Activated naive CD4-positive, alpha-beta T cell treated with anti-CD3 and anti-CD28 coated beads, Interleukin-2, amount 50 U/mL, for 24 hours (primary cell): ENCODE results near the gene MEAK7.
"Not testable (repeated sequence)": the region's sequence is repeated elsewhere in the genome, so short reads cannot be mapped to it uniquely, and the experiment has no call there.

ENCODE experiments used
- H3K27ac Mint-ChIP-seq: one replicate; pipeline ENCODE4 v1.8.0; 2021; ENCODE audit warnings: mild to moderate bottlenecking, mixed read lengths
- H3K27me3 Mint-ChIP-seq: one replicate; pipeline ENCODE4 v1.8.0; 2021; ENCODE audit warnings: mixed read lengths
- H3K36me3 Mint-ChIP-seq: one replicate; pipeline ENCODE4 v1.8.0; 2021; ENCODE audit warnings: mixed read lengths
- H3K4me1 Mint-ChIP-seq: one replicate; pipeline ENCODE4 v1.8.0; 2021; ENCODE audit warnings: mixed read lengths
- H3K4me3 Mint-ChIP-seq: one replicate; pipeline ENCODE4 v1.8.0; 2021; ENCODE audit warnings: mild to moderate bottlenecking, mixed read lengths
- H3K9me3 Mint-ChIP-seq: one replicate; pipeline ENCODE4 v1.8.0; 2021; ENCODE audit warnings: mixed read lengths

Gene MEAK7

GRCh38 chr16:84524346-84524920 lies 20.0 kb upstream of the MEAK7 start:
- Mint-ChIP-seq H3K4me1 (peaks cover 13% of the 10 kb centered on the region), H3K27me3 (no peaks in the 10 kb centered on the region), H3K4me3 (no peak overlapping the region), H3K9me3 (no peaks in the 10 kb centered on the region), H3K36me3 (peaks cover 4% of the 10 kb centered on the region), H3K27ac (no peak overlapping the region)

DNA sequence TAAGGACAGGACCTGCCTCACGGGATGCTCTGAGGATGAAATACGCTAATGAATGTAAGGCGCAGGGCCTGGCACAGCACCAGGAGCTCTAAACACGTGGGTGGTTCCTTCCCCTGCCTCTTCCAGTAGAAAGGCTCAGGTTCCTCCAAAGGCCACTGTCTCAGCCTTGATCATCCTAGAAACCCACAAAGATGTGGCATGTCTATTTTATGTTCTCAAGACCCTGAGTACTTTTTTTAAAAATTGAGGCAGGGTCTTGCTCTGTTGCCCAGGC lies 17.0 kb upstream of the MEAK7 start:
- Mint-ChIP-seq H3K4me3 (no peak overlapping the region), H3K36me3 (no peaks in the 10 kb centered on the region), H3K9me3 (no peaks in the 10 kb centered on the region), H3K27ac (no peak overlapping the region), H3K4me1 (peaks cover 37% of the 10 kb centered on the region), H3K27me3 (no peaks in the 10 kb centered on the region)

- Mint-ChIP-seq H3K4me1 (peaks cover 41% of the 10 kb centered on the region), H3K9me3 (no peaks in the 10 kb centered on the region), H3K27ac (peak overlapping the region; percentile 51), H3K27me3 (no peaks in the 10 kb centered on the region), H3K4me3 (no peak overlapping the region), H3K36me3 (no peaks in the 10 kb centered on the region)
Observed at GRCh38 chr16:84520725-84521496, 16.5 kb upstream of the MEAK7 start.

DNA sequence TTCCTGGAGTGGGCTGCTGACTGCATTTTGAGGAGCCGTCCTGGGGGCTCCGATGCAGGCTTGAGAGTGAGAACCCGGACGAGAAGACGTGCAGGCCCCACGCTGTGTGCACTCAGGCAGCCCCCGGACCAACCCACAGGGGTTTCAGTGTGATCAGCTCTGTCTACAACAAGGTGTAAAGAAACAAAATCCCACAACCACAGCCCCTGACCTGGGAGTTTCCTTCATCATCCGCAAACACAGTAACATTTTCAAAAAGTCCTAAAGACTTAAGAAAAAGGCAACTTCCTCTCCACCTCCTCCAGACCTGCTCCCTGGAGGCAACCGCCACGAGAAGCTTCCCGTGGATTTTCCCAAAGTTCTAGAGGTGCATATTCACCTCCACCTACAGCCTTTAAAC lies 15.4 kb upstream of the MEAK7 start:
- peaks cover 51% of the 10 kb centered on the region for H3K4me1 Mint-ChIP-seq
- no peak overlapping the region for H3K4me3 Mint-ChIP-seq
- H3K36me3 Mint-ChIP-seq, result no peaks in the 10 kb centered on the region
- H3K9me3 Mint-ChIP-seq, result no peaks in the 10 kb centered on the region
- H3K27ac Mint-ChIP-seq, result no peak overlapping the region
- no peaks in the 10 kb centered on the region for H3K27me3 Mint-ChIP-seq

DNA sequence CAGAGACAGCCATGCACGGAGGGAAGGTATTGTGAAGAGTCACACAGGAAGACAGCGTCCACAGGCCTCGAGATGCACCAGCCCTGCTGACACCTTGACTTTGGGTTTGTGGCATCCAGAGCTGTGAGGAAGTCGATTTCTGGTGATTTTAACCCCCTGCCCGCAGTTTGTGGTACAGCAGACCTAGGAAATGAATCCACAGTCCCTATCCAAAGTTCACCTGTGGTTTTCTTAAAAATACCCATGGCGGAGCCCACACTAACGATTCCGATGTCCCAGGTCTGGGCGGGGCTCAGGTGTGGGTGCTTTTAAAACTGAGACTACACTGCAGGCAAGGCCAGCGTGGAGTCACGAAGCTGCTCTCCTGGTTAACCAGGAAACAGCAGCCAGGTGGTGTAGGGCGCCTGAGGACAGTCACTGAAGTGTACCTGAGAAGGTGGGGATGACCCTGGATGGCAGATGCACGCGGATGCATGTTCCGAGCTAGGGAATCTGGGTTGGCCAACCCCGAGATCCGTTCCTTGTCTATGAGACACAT lies 14.4 kb upstream of the MEAK7 start:
- Mint-ChIP-seq H3K27me3 (no peaks in the 10 kb centered on the region), H3K27ac (no peak overlapping the region)

DNA sequence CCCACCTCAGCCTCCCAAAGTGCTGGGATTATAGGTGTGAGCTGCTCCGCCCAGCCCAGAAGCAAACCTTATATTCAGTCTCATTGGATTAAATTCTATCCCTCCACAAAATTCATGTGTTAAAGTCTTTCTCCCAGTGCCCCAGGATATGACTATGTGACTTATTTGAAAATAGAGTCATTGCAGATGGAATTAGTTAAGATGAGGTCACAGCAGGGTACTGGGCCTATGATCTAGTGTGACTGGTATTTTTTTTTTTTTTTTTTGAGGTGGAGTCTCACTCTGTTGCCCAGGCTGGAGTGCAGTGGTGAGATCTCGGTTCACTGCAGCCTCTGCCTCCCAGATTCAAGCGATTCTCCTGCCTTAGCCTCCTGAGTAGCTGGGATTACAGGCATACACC lies 13.8 kb upstream of the MEAK7 start:
- Mint-ChIP-seq H3K4me1 (peaks cover 67% of the 10 kb centered on the region), H3K27ac (peak overlapping the region; percentile 59)

More for the DNA sequence above, 14.4 kb upstream of the MEAK7 start:
- Mint-ChIP-seq H3K36me3 (no peaks in the 10 kb centered on the region), H3K4me3 (peak overlapping the region; percentile 26), H3K9me3 (no peaks in the 10 kb centered on the region), H3K4me1 (peaks cover 60% of the 10 kb centered on the region)

DNA sequence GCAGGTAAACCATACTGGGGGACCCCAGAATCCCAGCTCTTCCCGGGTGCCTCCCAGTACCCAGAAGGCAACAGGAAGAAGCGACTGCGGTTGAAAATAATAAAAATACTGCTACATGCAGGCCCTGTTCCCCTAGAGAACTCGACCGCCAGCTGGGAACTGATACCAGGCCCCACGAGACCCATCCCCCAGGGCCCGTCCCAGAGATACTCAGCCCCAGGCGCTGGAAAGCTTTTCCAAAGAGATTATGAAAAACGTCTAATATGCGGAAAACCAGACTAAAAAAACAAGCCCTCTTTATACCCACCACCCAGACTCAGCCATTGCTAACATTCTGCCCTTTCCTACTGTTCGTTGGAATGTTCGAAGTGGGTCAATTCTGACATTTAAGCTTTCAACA lies 12.9 kb upstream of the MEAK7 start:
- H3K27me3 Mint-ChIP-seq, result no peaks in the 10 kb centered on the region
- no peak overlapping the region for H3K27ac Mint-ChIP-seq
- H3K36me3 Mint-ChIP-seq, result no peaks in the 10 kb centered on the region
- peaks cover 72% of the 10 kb centered on the region for H3K4me1 Mint-ChIP-seq
- no peaks in the 10 kb centered on the region for H3K9me3 Mint-ChIP-seq
- H3K4me3 Mint-ChIP-seq, result no peak overlapping the region

More for the DNA sequence above, 13.8 kb upstream of the MEAK7 start:
- H3K36me3 Mint-ChIP-seq, H3K4me3 Mint-ChIP-seq, H3K27me3 Mint-ChIP-seq, H3K9me3 Mint-ChIP-seq: not testable (repeated sequence)

DNA sequence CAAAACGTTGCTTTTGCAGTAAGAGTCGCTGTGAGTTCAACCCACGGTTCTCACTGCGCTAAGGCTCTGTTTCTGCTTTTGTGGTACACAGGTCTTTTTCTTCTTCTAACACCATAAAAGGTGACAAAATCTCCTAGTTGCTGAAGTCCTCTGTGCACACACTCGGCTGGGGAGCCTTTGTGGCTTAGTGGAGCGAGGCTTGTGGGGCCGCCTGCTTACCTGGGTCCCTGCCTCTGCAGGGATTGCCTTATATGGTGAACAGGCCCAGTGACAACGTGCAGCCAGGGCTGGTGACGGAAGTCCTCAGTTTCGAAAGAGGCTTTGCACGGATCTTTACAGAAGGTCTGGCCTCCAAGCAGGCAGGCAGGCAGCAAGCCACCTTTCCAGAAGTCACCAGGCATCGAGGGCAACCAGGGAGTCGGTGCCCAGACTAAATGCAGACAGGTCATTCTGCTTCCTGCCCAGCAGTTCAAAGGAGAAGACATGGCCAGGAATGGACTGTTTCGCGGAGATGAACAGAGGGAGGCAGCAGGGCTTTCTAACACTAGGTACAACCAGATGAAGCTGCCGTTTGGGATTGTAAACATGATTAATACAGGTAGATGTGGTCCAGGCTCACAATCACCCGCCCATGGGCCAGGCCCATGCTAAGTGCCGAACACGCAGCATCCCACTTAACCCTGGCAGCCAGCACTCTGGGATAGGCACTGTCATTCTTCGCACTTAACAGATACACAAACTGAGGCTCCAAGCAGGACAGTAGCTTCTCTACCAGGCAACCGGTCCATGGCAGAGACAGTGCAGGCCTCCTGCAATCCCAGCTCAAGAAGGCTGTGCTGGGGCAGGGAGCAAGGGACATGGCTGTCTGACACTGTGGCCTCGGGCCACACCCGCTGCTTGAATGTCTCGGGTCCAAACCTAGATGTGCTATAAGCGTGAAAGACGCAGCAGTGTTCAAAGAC lies 10.7 kb upstream of the MEAK7 start:
- Mint-ChIP-seq H3K9me3 (no peaks in the 10 kb centered on the region), H3K36me3 (no peaks in the 10 kb centered on the region), H3K27ac (peak overlapping the region; percentile 94), H3K4me1 (peaks cover 79% of the 10 kb centered on the region), H3K27me3 (no peaks in the 10 kb centered on the region), H3K4me3 (peak overlapping the region; percentile 81)

DNA sequence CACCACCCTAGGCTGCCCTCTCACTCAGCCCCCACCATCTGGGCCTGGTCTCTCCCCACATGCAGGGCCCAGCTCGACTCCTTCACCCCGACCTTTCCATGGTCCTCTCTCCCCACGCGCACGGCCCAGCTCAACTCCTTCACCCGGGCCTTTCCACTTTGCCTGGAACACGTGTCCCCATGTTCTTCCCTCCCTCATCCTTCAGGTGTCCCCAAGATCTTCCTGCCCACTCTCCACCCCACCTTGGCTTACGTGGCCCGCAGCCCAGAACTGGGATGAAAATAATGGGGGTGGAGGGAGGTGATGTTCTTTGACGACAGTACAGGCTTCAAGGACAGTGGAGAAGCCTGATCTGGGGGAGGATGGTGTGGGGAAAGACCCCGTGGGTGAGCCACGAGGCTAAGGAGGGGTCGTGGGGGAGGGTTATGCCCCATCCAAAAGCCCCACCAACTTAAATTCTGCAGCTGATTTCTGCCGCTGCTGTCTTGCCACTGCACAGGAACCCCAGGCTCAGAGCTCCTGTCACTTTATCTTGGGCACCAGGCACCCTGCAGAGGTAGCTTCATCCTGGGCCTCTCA lies 9.9 kb upstream of the MEAK7 start:
- no peaks in the 10 kb centered on the region for H3K36me3 Mint-ChIP-seq
- H3K27me3 Mint-ChIP-seq, result no peaks in the 10 kb centered on the region
- H3K27ac Mint-ChIP-seq, result peak overlapping the region; percentile 96
- peak overlapping the region; percentile 81 for H3K4me3 Mint-ChIP-seq
- H3K4me1 Mint-ChIP-seq, result peaks cover 75% of the 10 kb centered on the region
- no peaks in the 10 kb centered on the region for H3K9me3 Mint-ChIP-seq

DNA sequence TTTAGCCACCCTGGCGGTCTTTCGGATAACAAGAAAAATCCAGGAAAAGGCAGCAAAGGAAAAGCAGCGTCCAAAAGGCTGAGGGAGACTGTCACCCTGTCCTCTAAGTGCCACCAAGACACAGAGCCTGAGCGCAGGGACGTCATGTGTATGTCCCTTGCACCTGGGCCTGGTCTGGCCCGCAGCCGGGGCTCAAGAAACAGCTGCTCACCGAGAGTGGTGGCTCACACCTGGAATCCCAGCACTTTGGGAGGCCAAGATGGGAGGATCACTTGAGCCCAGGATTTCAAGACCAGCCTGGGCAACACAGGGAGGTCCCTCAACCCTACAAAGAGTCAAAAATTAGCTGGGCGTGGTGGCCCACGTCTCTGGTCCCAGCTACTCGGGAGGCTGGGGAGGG lies 9.2 kb upstream of the MEAK7 start:
- H3K27ac Mint-ChIP-seq, result peak overlapping the region; percentile 96
- no peaks in the 10 kb centered on the region for H3K9me3 Mint-ChIP-seq
- H3K4me3 Mint-ChIP-seq, result peak overlapping the region; percentile 81
- H3K36me3 Mint-ChIP-seq, result no peaks in the 10 kb centered on the region
- H3K4me1 Mint-ChIP-seq, result peaks cover 73% of the 10 kb centered on the region
- no peaks in the 10 kb centered on the region for H3K27me3 Mint-ChIP-seq

DNA sequence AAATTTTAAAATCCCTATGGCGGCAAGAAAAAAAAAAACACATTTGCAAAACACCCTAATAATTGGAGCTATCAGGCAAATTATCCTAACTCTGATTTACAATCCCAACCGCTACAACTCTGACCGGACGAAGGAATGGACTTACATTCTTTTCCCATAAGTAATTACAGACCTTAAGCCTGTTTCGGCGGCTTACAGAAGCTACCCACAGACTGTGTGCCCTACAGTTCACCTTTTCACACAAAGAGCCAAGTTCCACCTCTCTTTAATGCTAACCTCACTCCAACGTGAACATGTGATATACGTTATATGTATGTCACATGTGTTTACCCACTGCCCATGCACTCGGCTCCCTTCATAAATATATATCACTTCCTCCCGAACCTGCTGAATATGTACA lies 8.7 kb upstream of the MEAK7 start:
- no peaks in the 10 kb centered on the region for H3K36me3 Mint-ChIP-seq
- peaks cover 74% of the 10 kb centered on the region for H3K4me1 Mint-ChIP-seq
- no peaks in the 10 kb centered on the region for H3K9me3 Mint-ChIP-seq
- H3K27me3 Mint-ChIP-seq, result no peaks in the 10 kb centered on the region
- peak overlapping the region; percentile 71 for H3K27ac Mint-ChIP-seq
- H3K4me3 Mint-ChIP-seq, result no peak overlapping the region

- H3K27me3 Mint-ChIP-seq, result no peaks in the 10 kb centered on the region
- H3K4me1 Mint-ChIP-seq, result peaks cover 76% of the 10 kb centered on the region
- H3K9me3 Mint-ChIP-seq, result no peaks in the 10 kb centered on the region
- H3K36me3 Mint-ChIP-seq, result no peaks in the 10 kb centered on the region
- H3K27ac Mint-ChIP-seq, result no peak overlapping the region
- no peak overlapping the region for H3K4me3 Mint-ChIP-seq
Observed at GRCh38 chr16:84511831-84512230, 7.4 kb upstream of the MEAK7 start.

- Mint-ChIP-seq H3K27me3 (no peaks in the 10 kb centered on the region), H3K4me1 (peaks cover 74% of the 10 kb centered on the region), H3K27ac (peak overlapping the region; percentile 84), H3K9me3 (no peaks in the 10 kb centered on the region), H3K36me3 (no peaks in the 10 kb centered on the region), H3K4me3 (no peak overlapping the region)
Observed at GRCh38 chr16:84511180-84511800, 6.8 kb upstream of the MEAK7 start.

DNA sequence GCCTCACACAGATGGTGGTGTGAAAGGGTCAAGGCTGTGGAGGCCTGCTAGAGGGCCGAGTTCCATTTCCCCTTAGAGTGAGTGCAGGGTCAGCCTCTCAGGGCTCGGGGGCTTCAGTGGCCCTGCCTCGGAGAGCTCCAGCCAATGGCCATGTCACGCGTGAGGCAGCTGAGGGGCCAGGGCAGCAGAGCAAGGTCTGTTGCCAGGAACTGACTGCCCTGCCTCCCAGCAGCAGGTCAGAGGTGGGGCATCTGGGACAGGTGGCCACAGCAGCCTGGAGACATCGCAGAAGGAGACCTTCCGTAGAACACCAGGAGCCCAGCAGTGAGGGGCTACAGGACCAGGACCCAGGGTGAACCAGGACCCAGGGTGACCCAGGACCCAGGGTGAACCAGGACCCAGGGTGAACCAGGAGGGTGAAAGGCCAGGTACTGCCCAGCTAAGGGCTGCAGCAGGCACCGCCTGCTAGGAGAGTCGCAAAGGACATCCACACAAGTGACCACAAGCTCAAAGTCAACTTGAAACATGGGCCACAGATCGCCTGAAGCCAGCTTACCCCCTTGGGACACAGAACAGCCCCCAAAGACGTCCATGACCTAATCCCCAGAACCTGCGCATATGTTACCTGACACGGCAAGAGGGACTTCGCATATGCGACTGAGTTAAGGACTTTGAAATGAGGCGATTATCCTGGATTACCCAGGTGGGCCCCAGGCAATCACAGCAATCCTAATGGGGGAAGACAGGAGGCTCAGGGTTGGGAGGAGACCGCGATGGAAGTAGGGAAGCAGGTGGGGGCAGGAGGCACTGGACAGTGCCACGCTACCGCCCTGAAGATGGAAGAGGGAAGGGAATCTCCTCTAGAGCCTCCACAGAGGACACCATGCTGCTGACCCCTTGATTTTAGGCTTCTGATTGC lies 4.8 kb upstream of the MEAK7 start:
- Mint-ChIP-seq H3K27me3 (no peaks in the 10 kb centered on the region), H3K4me3 (no peak overlapping the region), H3K4me1 (peaks cover 73% of the 10 kb centered on the region), H3K36me3 (no peaks in the 10 kb centered on the region), H3K9me3 (no peaks in the 10 kb centered on the region), H3K27ac (no peak overlapping the region)
